Spleen (tissue), 11 donors: ENCODE measurements around the gene PRR5L. TPM values are rescaled to one million over a fixed set of nuclear protein-coding genes. Genes with fewer than 3 reads are reported as not detected.
A peak's percentile ranks its signal among the peaks of the same experiment; 100 is the strongest.

Source experiments
- DNase-seq: peaks from one replicate; pipeline ENCODE4 v3.0.0-alpha.2; 2020
- H3K27ac ChIP-seq, 8 donors: fragments of 200-600 bp; sonication (generic) in 7 of 8; 1 replicate in 4 of 8; 2 replicates in 4 of 8; pipeline versions ENCODE4 v1.5.0 to v1.8.0; 2016 to 2021; ENCODE audit warnings: inconsistent platforms in 4 of 8, mild to moderate bottlenecking in 4 of 8, moderate library complexity in 1 of 8
- H3K27me3 ChIP-seq, 7 donors: fragments of 200-600 bp; sonication (generic) in 6 of 7; replicated peaks in 1 of 7; 1 replicate in 4 of 7; 2 replicates in 3 of 7; pipeline versions ENCODE4 v1.5.0 to v1.8.0; 2016 to 2021; ENCODE audit warnings: inconsistent platforms in 3 of 7, mild to moderate bottlenecking in 1 of 7
- H3K36me3 ChIP-seq, 6 donors: fragments of 200-600 bp; sonication (generic) in 5 of 6; 1 replicate in 4 of 6; 2 replicates in 2 of 6; pipeline versions ENCODE4 v1.5.0 to v1.8.0; 2016 to 2021; ENCODE audit warnings: inconsistent platforms in 2 of 6
- H3K4me1 ChIP-seq, 6 donors: fragments of 200-600 bp; sonication (generic) in 5 of 6; 1 replicate in 3 of 6; 2 replicates in 3 of 6; pipeline versions ENCODE4 v1.5.0 to v1.8.0; 2016 to 2021; ENCODE audit warnings: inconsistent platforms in 3 of 6
- H3K4me3 ChIP-seq, 8 donors: fragments of 200-600 bp; sonication (generic) in 7 of 8; 1 replicate in 4 of 8; 2 replicates in 4 of 8; pipeline versions ENCODE4 v1.5.0 to v1.8.0; 2016 to 2021; ENCODE audit warnings: inconsistent platforms in 4 of 8, mild to moderate bottlenecking in 4 of 8, moderate library complexity in 2 of 8
- H3K9me3 ChIP-seq, 8 donors: fragments of 200-600 bp; sonication (generic) in 7 of 8; 1 replicate in 4 of 8; 2 replicates in 4 of 8; pipeline versions ENCODE4 v1.5.0 to v1.8.0; 2016 to 2021; ENCODE audit warnings: inconsistent platforms in 4 of 8
- POLR2A ChIP-seq, 3 donors: fragments of 450-650 bp; IDR thresholded peaks; one replicate each; pipeline ENCODE4 v1.5.1; 2017; ENCODE audit warnings: antibody characterized with exemption in 3 of 3, mild to moderate bottlenecking in 1 of 3
- POLR2AphosphoS5 ChIP-seq, 3 donors: sonication (generic); formaldehyde crosslinking; IDR thresholded peaks; one replicate each; pipeline ENCODE4 v1.5.1; 2017; ENCODE audit warnings: antibody characterized with exemption in 3 of 3
- whole genome bisulfite sequencing, 5 donors: extraction: QIAGEN DNeasy Blood & Tissue Kit in 3 of 5; methylation state at CpG; one replicate each; pipeline versions ENCODE4 v1.1.5 to v1.1.7; 2013 to 2018; 5-methylcytosine and 5-hydroxymethylcytosine counted together
- intact Hi-C: fragments of 100-400 bp; cut with DNase I; formaldehyde crosslinking; loops from one replicate; pipeline ENCODE4 v1.15.0; 2023; ENCODE audit warnings: low total_unique reads
- polyA plus RNA-seq, 3 donors: library from polyadenylated mRNA; stranded (reverse); fragments of 200-250 nt; gene quantifications; one replicate each; pipeline ENCODE4 v1.2.1, GENCODE V29; 2013
- total RNA-seq, 7 donors: library from RNA; depleted of rRNA in 3 of 7; stranded (reverse); fragments of >200 nt in 3 of 7; fragmentation: NEBNext Ultra II Directional in 4 of 7; extraction: Animal tissue kit (Norgen Biotek cat#: 25700) in 4 of 7; gene quantifications; one replicate each; pipeline versions ENCODE4 v1.1.0 to v1.2.1, GENCODE V29; 2016 to 2021
- TF ChIP-seq, protein P1 (sequence below), 11 experiments: fragments of 200-600 bp in 7 of 11; fragments of 450-650 bp in 4 of 11; sonication (generic) in 4 of 11; IDR thresholded peaks in 8 of 11; conservative IDR thresholded peaks in 3 of 11; 1 replicate in 7 of 11; 2 replicates in 4 of 11; pipeline versions ENCODE4 v1.4.0 to v1.8.0; 2016 to 2021; ENCODE audit warnings: antibody characterized with exemption in 11 of 11, inconsistent platforms in 4 of 11, mild to moderate bottlenecking in 1 of 11
- donor health status: healthy with polysubstance abuse.
- donor health status: DM: no; HTN: no; CAD: no; lungs with moderate emphysema.
- donor health status: DM: no; HTN: no; CAD: no.
- donor health status: Bipolar disorder and iron deficiency.
- donor health status: healthy.
- donor health status: DM: no; HTN: no; CAD: no.
- donor health status: DM: yes; HTN: yes; CAD: no.

The PRR5L gene
- total and polyA plus RNA-seq, 10 donors: 10.7 to 330 (median 140) TPM

DNA sequence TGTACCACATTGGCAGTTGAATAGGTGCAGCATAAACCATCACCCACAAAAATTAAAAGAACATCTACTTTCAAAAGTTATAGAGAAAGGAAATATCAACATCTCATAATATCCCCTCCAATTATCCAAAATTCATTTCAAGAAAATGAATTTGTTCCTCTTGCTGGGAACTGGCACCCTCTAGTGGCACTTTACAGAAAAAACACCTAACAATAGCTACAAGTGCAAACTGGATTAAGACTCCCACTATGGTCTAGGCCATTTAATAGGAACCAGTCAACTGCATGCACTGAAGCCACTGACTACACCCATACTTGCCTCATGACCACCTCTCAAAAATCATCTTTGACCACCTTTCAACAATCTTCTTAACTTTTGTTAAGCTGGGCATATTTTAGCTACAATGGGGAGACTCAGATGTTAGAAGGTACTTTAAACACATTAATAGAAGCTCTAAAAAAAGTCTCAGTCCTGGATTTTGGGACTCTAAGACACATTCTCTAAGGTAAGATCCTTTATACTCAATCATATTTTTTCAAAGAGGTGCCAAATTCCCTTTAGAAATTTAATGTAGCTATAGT lies 196.7 kb downstream of the PRR5L start:
- Histone ChIP-seq H3K9me3 (no peaks in the 10 kb centered on the region), H3K27me3 (no peaks in the 10 kb centered on the region), H3K36me3 (peaks cover 4 to 97% (median 70%) of the 10 kb centered on the region in 6 donors), H3K4me1 (peaks cover 6 to 18% (median 12%) of the 10 kb centered on the region in 6 donors), H3K4me3 (no peak overlapping the region), H3K27ac (no peak overlapping the region)
- TF ChIP-seq, protein P1, sequence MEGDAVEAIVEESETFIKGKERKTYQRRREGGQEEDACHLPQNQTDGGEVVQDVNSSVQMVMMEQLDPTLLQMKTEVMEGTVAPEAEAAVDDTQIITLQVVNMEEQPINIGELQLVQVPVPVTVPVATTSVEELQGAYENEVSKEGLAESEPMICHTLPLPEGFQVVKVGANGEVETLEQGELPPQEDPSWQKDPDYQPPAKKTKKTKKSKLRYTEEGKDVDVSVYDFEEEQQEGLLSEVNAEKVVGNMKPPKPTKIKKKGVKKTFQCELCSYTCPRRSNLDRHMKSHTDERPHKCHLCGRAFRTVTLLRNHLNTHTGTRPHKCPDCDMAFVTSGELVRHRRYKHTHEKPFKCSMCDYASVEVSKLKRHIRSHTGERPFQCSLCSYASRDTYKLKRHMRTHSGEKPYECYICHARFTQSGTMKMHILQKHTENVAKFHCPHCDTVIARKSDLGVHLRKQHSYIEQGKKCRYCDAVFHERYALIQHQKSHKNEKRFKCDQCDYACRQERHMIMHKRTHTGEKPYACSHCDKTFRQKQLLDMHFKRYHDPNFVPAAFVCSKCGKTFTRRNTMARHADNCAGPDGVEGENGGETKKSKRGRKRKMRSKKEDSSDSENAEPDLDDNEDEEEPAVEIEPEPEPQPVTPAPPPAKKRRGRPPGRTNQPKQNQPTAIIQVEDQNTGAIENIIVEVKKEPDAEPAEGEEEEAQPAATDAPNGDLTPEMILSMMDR (IDR thresholded peaks at IDR 0.05 in 8 of 11, conservative IDR thresholded peaks at IDR 0.05 in 3 of 11): peak; percentile 47 to 81 (median 73)
- no peak for TF ChIP-seq POLR2A (IDR thresholded peaks at IDR 0.05)
- intact Hi-C loops: loop anchor here (5.0 kb wide), 1 partner anchor 201 kb away; no protein-coding TSS in a partner anchor
- no peak for DNase-seq

DNA sequence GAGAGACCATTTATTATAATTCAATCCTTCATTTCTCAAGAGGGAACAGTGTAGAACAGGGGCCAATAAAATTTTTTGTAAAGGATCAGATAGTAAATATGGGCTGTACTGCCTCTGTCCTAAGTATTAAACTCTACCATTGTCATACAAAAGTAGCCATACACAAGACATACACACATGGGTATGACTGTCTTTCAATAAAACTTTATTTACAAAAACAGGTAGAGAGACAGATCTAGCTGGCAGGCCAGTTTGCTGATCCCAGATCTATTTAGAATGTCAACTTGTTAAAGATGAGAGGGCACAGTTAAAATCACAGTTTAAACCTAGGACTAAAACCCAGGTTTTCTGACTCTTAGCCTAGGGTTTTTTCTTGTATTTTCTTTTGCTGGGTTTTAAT lies 197.2 kb downstream of the PRR5L start:
- peaks cover 4 to 97% (median 76%) of the 10 kb centered on the region in 6 donors for H3K36me3 ChIP-seq
- TF ChIP-seq POLR2A (IDR thresholded peaks at IDR 0.05): no peak
- intact Hi-C loops: loop anchor here (5.0 kb wide), 1 partner anchor 201 kb away; no protein-coding TSS in a partner anchor

DNA sequence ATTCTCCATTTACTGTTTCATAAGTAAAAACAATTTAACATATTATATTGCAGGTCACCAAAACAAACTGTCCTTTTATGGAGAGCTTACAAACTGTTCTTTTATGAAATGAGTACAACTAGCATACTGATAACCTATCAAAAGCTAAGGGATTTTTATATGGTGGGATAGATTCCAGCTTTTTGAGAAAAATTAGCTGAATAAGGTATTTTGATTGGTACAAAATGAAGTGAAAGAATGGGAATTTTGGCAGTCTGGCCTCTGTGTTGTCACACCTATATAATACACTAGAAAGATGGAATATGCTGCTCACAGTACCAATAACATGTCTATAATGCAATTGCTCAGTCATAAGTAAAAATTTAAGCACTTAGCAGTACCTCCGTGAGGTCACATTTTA lies 202.6 kb downstream of the PRR5L start:
- TF ChIP-seq POLR2A (IDR thresholded peaks at IDR 0.05) (no peak), POLR2AphosphoS5 (IDR thresholded peaks at IDR 0.05) (no peak)
- TF ChIP-seq, protein P1 (IDR thresholded peaks at IDR 0.05 in 8 of 11, conservative IDR thresholded peaks at IDR 0.05 in 3 of 11): no peak
- DNase-seq: no peak
- Histone ChIP-seq H3K27ac (no peak overlapping the region), H3K4me1 (peaks cover 0 to 54% (median 12%) of the 10 kb centered on the region in 6 donors), H3K27me3 (no peaks in the 10 kb centered on the region), H3K4me3 (no peak overlapping the region), H3K36me3 (peaks cover 0 to 92% (median 70%) of the 10 kb centered on the region in 6 donors), H3K9me3 (no peaks in the 10 kb centered on the region)
- intact Hi-C loops: no loop called here
- WGBS, 5 donors: 85 to 91% (median 89%) methylated on average over 1 of the region's 1 CpG

More for the DNA sequence above, 197.2 kb downstream of the PRR5L start:
- no peak for DNase-seq
- H3K27ac ChIP-seq: no peak overlapping the region
- H3K4me3 ChIP-seq: no peak overlapping the region
- H3K27me3 ChIP-seq: no peaks in the 10 kb centered on the region
- H3K4me1 ChIP-seq: peaks cover 1 to 14% (median 6%) of the 10 kb centered on the region in 6 donors
- H3K9me3 ChIP-seq: no peaks in the 10 kb centered on the region

DNA sequence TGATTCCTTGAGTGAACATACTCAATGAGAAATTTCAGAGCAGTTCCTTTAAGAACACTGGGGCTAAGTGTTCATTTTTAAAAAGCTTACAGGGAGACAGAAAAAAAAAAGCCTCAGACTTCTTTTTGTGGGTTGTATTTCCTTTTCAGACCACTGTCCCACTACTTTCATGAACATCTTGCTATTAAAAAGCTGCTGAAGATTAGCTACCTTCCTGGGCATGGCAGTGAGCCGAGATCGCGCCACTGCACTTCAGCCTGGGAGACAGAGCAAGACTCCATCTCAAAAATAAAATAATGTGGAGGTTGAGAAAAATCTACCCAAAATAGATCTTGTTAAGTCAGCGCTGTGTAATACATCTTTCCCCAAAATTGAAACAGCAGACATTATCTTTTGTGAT lies 203.2 kb downstream of the PRR5L start:
- Histone ChIP-seq H3K4me3 (no peak overlapping the region), H3K27me3 (no peaks in the 10 kb centered on the region), H3K9me3 (no peaks in the 10 kb centered on the region), H3K27ac (no peak overlapping the region), H3K4me1 (peaks cover 0 to 60% (median 14%) of the 10 kb centered on the region in 6 donors), H3K36me3 (peaks cover 0 to 92% (median 66%) of the 10 kb centered on the region in 6 donors)
- 63 to 70% (median 67%) methylated on average over 4 of the region's 4 CpGs for WGBS, 5 donors
- intact Hi-C loops: no loop called here
- TF ChIP-seq POLR2A (IDR thresholded peaks at IDR 0.05) (no peak), POLR2AphosphoS5 (IDR thresholded peaks at IDR 0.05) (no peak)
- TF ChIP-seq, protein P1 (IDR thresholded peaks at IDR 0.05 in 8 of 11, conservative IDR thresholded peaks at IDR 0.05 in 3 of 11): no peak
- DNase-seq: no peak
